ENCODE measurements around the gene GEN1.

GEN1 gene, protein sequence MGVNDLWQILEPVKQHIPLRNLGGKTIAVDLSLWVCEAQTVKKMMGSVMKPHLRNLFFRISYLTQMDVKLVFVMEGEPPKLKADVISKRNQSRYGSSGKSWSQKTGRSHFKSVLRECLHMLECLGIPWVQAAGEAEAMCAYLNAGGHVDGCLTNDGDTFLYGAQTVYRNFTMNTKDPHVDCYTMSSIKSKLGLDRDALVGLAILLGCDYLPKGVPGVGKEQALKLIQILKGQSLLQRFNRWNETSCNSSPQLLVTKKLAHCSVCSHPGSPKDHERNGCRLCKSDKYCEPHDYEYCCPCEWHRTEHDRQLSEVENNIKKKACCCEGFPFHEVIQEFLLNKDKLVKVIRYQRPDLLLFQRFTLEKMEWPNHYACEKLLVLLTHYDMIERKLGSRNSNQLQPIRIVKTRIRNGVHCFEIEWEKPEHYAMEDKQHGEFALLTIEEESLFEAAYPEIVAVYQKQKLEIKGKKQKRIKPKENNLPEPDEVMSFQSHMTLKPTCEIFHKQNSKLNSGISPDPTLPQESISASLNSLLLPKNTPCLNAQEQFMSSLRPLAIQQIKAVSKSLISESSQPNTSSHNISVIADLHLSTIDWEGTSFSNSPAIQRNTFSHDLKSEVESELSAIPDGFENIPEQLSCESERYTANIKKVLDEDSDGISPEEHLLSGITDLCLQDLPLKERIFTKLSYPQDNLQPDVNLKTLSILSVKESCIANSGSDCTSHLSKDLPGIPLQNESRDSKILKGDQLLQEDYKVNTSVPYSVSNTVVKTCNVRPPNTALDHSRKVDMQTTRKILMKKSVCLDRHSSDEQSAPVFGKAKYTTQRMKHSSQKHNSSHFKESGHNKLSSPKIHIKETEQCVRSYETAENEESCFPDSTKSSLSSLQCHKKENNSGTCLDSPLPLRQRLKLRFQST

GRCh38 chr2:17753803-17754663, at the start of gene GEN1, which contains the start of gene SMC6:
Gene GEN1, plus strand, starts transcription at chr2:17754138. Its CDS starts 5,806 bp downstream, at chr2:17759944.
Gene SMC6, minus strand, starts transcription at chr2:17753810. Its CDS starts 7,864 bp downstream, at chr2:17745946.
- peak; percentile 87 to 88 for DNase-seq

- DNase-seq, result no peak
Measured at GRCh38 chr2:17706845-17707244, 47.1 kb upstream of the GEN1 start.

DNA sequence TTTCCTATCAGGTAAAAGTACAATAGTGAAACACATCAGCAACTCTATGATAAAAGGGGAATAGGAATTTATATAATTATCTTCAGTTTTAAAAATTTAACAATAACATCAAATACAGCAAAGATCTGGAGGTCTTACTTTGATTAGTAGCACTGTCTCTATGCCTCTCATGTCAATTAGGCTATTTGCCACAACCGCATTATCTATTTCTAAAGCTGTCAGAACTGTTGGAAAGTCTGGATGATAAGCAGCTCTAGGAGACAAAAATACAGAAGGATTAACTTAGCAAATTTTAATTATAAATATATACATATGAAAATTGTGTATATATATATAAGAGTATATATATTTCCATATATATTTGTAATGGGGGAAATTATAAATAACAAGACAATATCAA, 45.4 kb upstream of the GEN1 start:
- no peak for DNase-seq

- no peak for DNase-seq
Measured at GRCh38 chr2:17709897-17710296, 44.0 kb upstream of the GEN1 start.

DNA sequence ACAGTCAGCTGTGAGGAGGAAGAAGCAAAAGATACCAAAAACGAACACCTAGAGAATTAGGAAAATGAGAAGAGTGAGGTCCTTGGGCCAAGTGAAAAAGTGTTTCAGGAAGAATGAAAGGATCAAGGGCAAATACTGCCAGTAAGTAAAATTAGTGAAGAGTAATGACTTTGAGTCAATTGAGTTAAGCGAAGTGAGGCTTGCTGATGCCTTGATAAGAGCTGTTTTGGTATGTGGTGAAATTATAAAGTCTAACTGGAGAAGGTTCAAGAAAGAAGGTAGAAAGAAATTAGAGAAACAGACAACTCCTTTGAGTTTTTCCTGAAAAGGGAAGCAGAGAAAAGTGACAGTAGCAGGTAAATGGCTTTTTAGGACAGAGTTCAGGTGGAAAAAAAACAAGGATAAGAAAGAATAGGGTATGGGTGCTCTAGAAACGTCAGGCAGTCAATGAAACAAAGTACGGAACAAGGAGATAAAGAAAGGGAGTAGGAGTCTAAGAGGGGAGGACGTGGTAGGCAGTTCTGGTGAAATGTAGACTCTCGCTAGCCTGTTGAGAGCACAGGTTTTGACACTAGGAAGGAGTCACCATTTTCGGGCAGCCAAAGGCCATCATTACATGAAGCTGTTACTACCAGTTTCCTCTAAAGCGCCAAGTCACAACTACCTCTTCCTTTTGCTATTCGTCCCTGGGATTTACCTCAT, 43.2 kb upstream of the GEN1 start:
- DNase-seq, result no peak

DNA sequence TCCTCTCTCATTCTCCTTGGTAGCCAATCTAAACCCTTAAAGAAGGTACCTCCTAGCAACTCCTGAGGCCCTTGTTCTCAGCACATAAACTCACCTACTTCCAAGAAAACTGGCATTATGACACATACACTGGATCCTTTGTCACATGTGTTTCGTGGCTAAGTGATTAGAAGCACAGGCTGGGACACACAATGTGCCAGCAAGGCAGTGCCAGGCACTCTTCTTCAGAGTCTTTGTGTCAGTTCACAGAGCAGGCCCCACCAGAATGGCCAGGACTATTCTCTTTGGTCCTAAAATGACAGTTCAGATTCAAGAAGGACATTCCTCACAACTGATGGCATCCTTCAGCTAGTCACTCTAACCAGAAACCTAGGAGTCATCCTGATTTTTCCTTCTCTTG, 40.6 kb upstream of the GEN1 start:
- DNase-seq, result no peak

DNA sequence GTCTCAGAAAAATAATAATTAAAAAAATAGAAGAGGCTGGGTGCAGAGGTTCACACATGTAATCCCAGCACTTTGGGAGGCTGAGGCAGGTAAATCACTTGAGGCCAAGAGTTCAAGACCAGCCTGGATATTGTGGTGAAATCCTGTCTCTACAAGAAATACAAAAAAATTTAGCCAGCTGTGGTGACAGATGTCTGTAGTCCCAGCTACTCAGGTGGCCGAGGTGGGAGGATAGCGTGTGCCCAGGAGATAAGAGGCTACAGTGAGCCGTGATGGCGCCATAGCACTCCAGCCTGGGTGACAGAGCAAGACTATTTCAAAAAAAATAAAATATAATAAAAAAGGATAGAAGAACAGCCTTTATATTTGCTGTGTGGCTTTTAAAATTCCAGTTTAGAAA, 36.3 kb upstream of the GEN1 start:
- no peak for DNase-seq

DNA sequence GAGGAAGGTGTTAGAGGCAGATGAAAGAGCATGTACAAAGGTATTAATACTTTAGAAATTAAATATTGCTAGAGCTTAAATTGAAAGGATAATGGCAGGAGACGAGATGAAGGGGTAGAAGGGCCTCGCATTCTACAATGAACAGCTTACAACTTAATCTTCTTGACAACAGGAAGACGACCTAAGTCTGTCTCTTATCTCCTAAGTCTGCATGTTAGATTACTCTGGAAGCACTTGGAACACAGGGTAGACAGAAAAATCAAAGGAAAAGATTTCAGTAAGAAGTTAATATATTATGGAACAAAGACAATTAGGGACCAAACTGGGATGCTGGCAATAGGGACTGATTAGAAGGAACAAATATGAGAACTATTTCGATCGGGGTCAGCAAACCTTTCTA, 35.2 kb upstream of the GEN1 start:
- DNase-seq, result no peak

DNA sequence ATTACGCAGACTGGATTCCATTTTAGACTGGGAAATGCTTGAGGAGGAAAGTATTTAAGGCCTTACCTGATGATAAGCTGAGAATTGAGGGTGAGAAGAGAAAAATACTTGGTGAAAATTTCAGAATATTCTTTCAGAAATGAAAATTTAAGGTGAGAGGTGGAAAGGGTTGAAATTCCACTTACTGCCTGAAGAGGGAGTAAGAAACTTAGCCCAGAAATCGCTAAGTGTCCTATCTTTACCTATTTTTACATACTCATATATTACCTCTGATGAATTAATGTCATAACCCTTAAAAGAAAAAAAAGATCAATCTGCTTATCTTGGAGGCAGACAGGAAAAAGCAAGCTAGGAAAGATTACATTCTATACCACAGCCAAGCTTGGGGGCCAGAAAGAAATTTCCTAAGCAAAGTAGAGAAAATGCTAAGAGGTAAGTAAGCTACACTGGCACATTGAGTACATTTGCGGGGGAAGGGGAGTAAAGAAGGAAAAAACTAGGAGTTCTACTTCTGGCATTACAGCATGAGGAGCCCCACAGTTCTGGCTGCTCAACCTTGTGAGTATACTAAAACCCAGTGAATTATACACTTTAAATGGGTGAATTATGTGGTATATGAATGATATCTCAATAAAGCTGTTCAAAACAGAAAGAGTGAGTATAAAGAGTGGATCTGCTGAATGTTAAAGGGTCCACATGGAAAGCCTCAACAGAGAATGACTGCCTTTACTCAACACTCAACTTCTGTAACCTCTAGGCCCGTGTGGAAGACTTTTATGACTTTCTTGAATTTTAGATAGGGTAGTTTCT, 34.2 kb upstream of the GEN1 start:
- DNase-seq, result no peak

GRCh38 chr2:17728210-17728609, 25.7 kb upstream of the GEN1 start:
- DNase-seq, result no peak

DNA sequence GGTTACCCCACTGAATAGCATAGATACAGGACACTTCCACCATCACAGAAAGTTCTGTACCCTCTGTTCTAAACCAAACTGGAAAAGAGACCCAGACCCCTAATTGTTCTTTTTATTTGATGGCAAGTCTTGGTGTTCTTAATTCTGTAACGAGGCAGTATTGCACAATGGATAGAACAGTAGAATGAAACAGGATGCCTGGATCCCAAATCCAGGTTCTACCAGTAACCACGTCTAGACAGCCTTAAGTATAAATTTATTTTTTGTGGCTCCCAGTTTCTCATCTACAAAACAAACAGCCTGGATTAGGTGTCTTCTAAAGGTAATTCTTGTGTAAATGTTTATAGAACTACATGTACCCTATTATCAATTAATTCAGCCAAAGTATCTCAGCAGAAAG, 24.1 kb upstream of the GEN1 start:
- no peak for DNase-seq

DNA sequence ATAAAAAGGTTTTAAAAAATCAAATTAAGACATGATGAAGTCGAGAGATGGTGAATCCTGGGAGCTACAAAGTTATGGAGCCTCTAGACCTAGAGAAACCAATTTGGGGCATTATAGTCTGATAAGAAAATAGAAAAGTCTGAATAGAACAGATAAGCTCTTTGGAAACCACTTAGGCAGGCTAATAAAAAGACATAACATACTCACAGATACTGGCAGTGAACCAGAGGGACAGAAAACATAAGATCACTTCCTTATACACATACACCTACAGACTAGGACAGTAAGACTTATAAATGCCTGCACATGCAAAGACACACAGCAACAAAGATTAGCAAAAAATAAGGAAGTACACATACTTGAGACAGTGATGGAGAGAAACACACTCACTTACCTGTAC, 20.3 kb upstream of the GEN1 start:
- no peak for DNase-seq

GRCh38 chr2:17735864-17736263, 18.1 kb upstream of the GEN1 start:
- DNase-seq, result no peak

GRCh38 chr2:17736989-17737388, 16.9 kb upstream of the GEN1 start:
- DNase-seq, result no peak

DNA sequence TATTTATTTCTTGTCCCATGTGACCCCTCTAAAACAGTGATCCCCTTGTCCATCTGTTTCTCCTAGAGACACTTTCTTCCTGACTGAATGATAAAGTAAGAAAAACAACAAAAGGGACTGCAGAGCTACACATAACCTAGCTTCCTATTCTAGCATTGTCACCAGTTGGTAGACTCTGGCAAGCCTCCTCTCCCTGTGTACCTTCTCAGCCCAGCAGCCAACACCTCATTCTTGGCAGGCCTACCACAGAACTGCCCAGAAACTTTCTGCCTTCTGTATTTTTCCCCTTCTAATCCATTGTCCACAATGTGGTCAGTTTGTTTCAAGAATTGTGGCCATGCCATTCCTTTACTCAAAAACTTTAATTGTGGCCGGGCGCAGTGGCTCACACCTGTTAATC, 13.7 kb upstream of the GEN1 start:
- DNase-seq, result no peak

- DNase-seq, result no peak
Measured at GRCh38 chr2:17747684-17748452, 6.1 kb upstream of the GEN1 start.

- no peak for DNase-seq
Measured at GRCh38 chr2:17748745-17749144, 5.2 kb upstream of the GEN1 start.

GRCh38 chr2:17749753-17750438, 4.0 kb upstream of the GEN1 start:
- DNase-seq, result no peak

DNA sequence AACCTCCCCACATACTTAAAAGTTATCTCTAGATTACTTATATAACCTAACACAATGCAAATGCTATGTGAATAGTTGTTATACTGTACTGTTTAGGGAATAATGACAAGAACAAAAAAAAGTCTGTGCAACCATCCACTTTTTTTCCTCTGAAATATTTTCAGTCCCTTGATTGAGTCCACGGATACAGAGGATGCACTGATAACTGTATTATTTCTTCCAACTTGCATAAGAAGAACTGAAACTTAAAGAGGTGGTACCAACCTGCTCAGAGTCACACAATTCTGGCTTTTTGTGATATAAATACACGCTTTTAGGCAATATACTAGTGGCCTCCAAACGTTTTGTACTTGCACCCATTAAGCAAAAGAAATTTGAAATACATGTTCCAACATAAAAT, 1.7 kb upstream of the GEN1 start:
- no peak for DNase-seq
